GM21381 (cell line): Measurements from ENCODE around the gene SUCLG2.

Source experiments
- ATAC-seq: cut with Tn5 transposase; IDR thresholded peaks from one replicate; pipeline ENCODE4 v1.9.1; 2021; ENCODE audit warnings: mild to moderate bottlenecking, moderate library complexity; ENCODE audit not compliant: unreplicated experiment

The SUCLG2 gene

GRCh38 chr3:67329358-67329757 lies 325.1 kb downstream of the SUCLG2 start:
- ATAC-seq: peak; percentile 69

- no peak for ATAC-seq
Measured at GRCh38 chr3:67327582-67327981, 326.8 kb downstream of the SUCLG2 start.

GRCh38 chr3:67325231-67325630 lies 329.2 kb downstream of the SUCLG2 start:
- ATAC-seq: no peak
